Gastrocnemius medialis (tissue), 4 donors: ENCODE results near the gene PWP1. TPM values are rescaled to one million over a fixed set of nuclear protein-coding genes. Genes with fewer than 3 reads are reported as not detected.

ENCODE experiments used
- ATAC-seq, 2 donors: fragments of 150-250 bp; one replicate each; pipeline ENCODE4 v1.9.1; 2016
- DNase-seq, 2 donors: peaks; one replicate each; pipeline ENCODE4 v3.0.0-alpha.2; 2019
- H3K27ac ChIP-seq, 4 donors: fragments of 200-600 bp; sonication (generic); 1 replicate in 1 of 4; 2 replicates in 3 of 4; pipeline ENCODE4 v1.5.1; 2016 to 2018; ENCODE audit warnings: mild to moderate bottlenecking in 2 of 4, moderate library complexity in 1 of 4
- H3K27me3 ChIP-seq, 3 donors: fragments of 200-600 bp; sonication (generic) in 2 of 3; 1 replicate in 1 of 3; 2 replicates in 2 of 3; pipeline versions ENCODE4 v1.5.1 to v1.6.0; 2016 to 2019; ENCODE audit warnings: mild to moderate bottlenecking in 1 of 3, moderate library complexity in 1 of 3
- H3K36me3 ChIP-seq, 2 donors: fragments of 200-600 bp; sonication (generic) in 1 of 2; one replicate each; pipeline ENCODE4 v1.5.1; 2017 to 2018
- H3K4me1 ChIP-seq, 2 donors: fragments of 200-600 bp; sonication (generic) in 1 of 2; one replicate each; pipeline ENCODE4 v1.5.1; 2016 to 2017; ENCODE audit warnings: mild to moderate bottlenecking in 2 of 2
- H3K4me3 ChIP-seq, 4 donors: fragments of 200-600 bp; sonication (generic) in 3 of 4; 1 replicate in 1 of 4; 2 replicates in 3 of 4; pipeline ENCODE4 v1.5.1; 2016 to 2019; ENCODE audit warnings: mild to moderate bottlenecking in 2 of 4
- H3K9me3 ChIP-seq, 3 donors: fragments of 200-600 bp; sonication (generic) in 2 of 3; 1 replicate in 1 of 3; 2 replicates in 2 of 3; pipeline ENCODE4 v1.5.1; 2016 to 2019
- CTCF ChIP-seq, 5 experiments: fragments of 450-650 bp in 3 of 5; fragments of 200-600 bp in 2 of 5; sonication (generic) in 2 of 5; IDR thresholded peaks in 4 of 5; conservative IDR thresholded peaks in 1 of 5; 1 replicate in 4 of 5; 2 replicates in 1 of 5; pipeline ENCODE4 v1.5.1; 2016 to 2019; ENCODE audit warnings: antibody characterized with exemption in 5 of 5, mild to moderate bottlenecking in 3 of 5, moderate library complexity in 3 of 5
- POLR2A ChIP-seq, 2 donors: fragments of 450-650 bp; IDR thresholded peaks; one replicate each; pipeline ENCODE4 v1.6.1; 2017; ENCODE audit warnings: antibody characterized with exemption in 2 of 2, mild to moderate bottlenecking in 2 of 2, moderate library complexity in 2 of 2
- in situ Hi-C, 4 donors: fragments of 200-750 bp; cut with MboI; loops; one replicate each; pipeline versions ENCODE4 v1.15.0 to v1.8.0; 2017; ENCODE audit warnings: low sequenced_read_pairs in 4 of 4
- intact Hi-C: fragments of 100-400 bp; cut with DNase I; formaldehyde crosslinking; loops from one replicate; pipeline ENCODE4 v1.15.1; 2023; ENCODE audit warnings: low total_unique reads
- total RNA-seq, 4 donors: library from RNA; depleted of rRNA; stranded (reverse); fragments of >200 nt; gene quantifications; one replicate each; pipeline versions ENCODE4 v1.1.0 to v1.2.3, GENCODE V29; 2016

PWP1 gene
- 10 to 100 TPM; 37.9 to 62.1 (median 48.0) TPM for total RNA-seq

- Histone ChIP-seq H3K27me3 (no peaks in the 10 kb centered on the region), H3K36me3 (peaks cover 0 to 26% of the 10 kb centered on the region in 2 donors), H3K9me3 (no peaks in the 10 kb centered on the region), H3K27ac (peak within 1 kb of the TSS; percentile 66 to 87 (median 82)), H3K4me3 (peak within 1 kb of the TSS; percentile 74 to 97 (median 88)), H3K4me1 (peaks cover 18 to 19% of the 10 kb centered on the region in 2 donors)
- ATAC-seq (peak; percentile 97 to 98), DNase-seq (peak; percentile 82 to 91)
- in situ Hi-C loops (loop anchor here in 1 of 4 donors (5.0 to 25.0 kb wide), 3 partner anchors 72 to 827 kb away; partner anchors contain the start of gene FICD), intact Hi-C loops (loop anchor here (1.0 kb wide), 1 partner anchor 76 kb away; the partner anchor contains the start of gene PRDM4)
- peak; percentile 16 to 37 for TF ChIP-seq POLR2A (IDR thresholded peaks at IDR 0.05)
- peak in 1 of 5 experiments; percentile 16 for TF ChIP-seq CTCF (IDR thresholded peaks at IDR 0.05 in 4 of 5, conservative IDR thresholded peaks at IDR 0.05 in 1 of 5)
Measured at GRCh38 chr12:107685360-107686248, at the start of gene PWP1. Gene PWP1, plus strand, starts transcription at chr12:107685799. Its CDS starts 101 bp downstream, at chr12:107685900.

- intact Hi-C loops (no loop called here), in situ Hi-C loops (no loop called here)
- Histone ChIP-seq H3K4me3 (no peak overlapping the region), H3K27me3 (no peaks in the 10 kb centered on the region), H3K4me1 (no peaks in the 10 kb centered on the region), H3K9me3 (no peaks in the 10 kb centered on the region), H3K36me3 (no peaks in the 10 kb centered on the region), H3K27ac (no peak overlapping the region)
- DNase-seq (no peak), ATAC-seq (no peak)
- TF ChIP-seq CTCF (IDR thresholded peaks at IDR 0.05 in 4 of 5, conservative IDR thresholded peaks at IDR 0.05 in 1 of 5) (no peak), POLR2A (IDR thresholded peaks at IDR 0.05) (no peak)
Measured at GRCh38 chr12:107641154-107641553, 44.4 kb upstream of the PWP1 start.

GRCh38 chr12:107642240-107642639 lies 43.4 kb upstream of the PWP1 start:
- no peaks in the 10 kb centered on the region for H3K4me1 ChIP-seq
- H3K4me3 ChIP-seq, result no peak overlapping the region
- TF ChIP-seq POLR2A (IDR thresholded peaks at IDR 0.05), result no peak
- intact Hi-C loops, result no loop called here
- ATAC-seq, result no peak
- in situ Hi-C loops, result no loop called here
- DNase-seq, result no peak
- H3K36me3 ChIP-seq, result no peaks in the 10 kb centered on the region
- no peaks in the 10 kb centered on the region for H3K9me3 ChIP-seq
- H3K27ac ChIP-seq, result no peak overlapping the region
- H3K27me3 ChIP-seq, result no peaks in the 10 kb centered on the region

- intact Hi-C loops (no loop called here), in situ Hi-C loops (no loop called here)
- Histone ChIP-seq H3K4me1 (no peaks in the 10 kb centered on the region), H3K27me3 (no peaks in the 10 kb centered on the region), H3K27ac (peak overlapping the region in 1 of 4 donors; percentile 15), H3K36me3 (no peaks in the 10 kb centered on the region), H3K4me3 (no peak overlapping the region), H3K9me3 (no peaks in the 10 kb centered on the region)
- TF ChIP-seq CTCF (IDR thresholded peaks at IDR 0.05 in 4 of 5, conservative IDR thresholded peaks at IDR 0.05 in 1 of 5) (no peak), POLR2A (IDR thresholded peaks at IDR 0.05) (no peak)
- DNase-seq (no peak), ATAC-seq (no peak)
Measured at GRCh38 chr12:107645630-107646333, 39.8 kb upstream of the PWP1 start.

GRCh38 chr12:107646436-107646835 lies 39.2 kb upstream of the PWP1 start:
- no peak for TF ChIP-seq POLR2A (IDR thresholded peaks at IDR 0.05)
- TF ChIP-seq CTCF (IDR thresholded peaks at IDR 0.05 in 4 of 5, conservative IDR thresholded peaks at IDR 0.05 in 1 of 5), result no peak
- Histone ChIP-seq H3K9me3 (no peaks in the 10 kb centered on the region), H3K4me3 (no peak overlapping the region), H3K4me1 (no peaks in the 10 kb centered on the region), H3K27ac (no peak overlapping the region), H3K36me3 (no peaks in the 10 kb centered on the region), H3K27me3 (no peaks in the 10 kb centered on the region)
- DNase-seq (no peak), ATAC-seq (no peak)
- intact Hi-C loops (no loop called here), in situ Hi-C loops (no loop called here)
